ENCODE results near the gene MGAT5.

Gene MGAT5

GRCh38 chr2:134257509-134257908 is 3.6 kb downstream of the MGAT5 start:
- ATAC-seq, result no peak

GRCh38 chr2:134257965-134258683 is 4.3 kb downstream of the MGAT5 start:
- no peak for ATAC-seq
- TF ChIP-seq PPARA (CRISPR knock-in tag; IDR thresholded peaks at IDR 0.05; ENCODE audit: borderline replicate concordance) (no peak), OSR1 (CRISPR knock-in tag; IDR thresholded peaks at IDR 0.05) (no peak), TCF4 (CRISPR knock-in tag; IDR thresholded peaks at IDR 0.05; ENCODE audit: borderline replicate concordance) (no peak), GLIS3 (CRISPR knock-in tag; IDR thresholded peaks at IDR 0.05) (no peak), ZNF8 (CRISPR knock-in tag; IDR thresholded peaks at IDR 0.05) (no peak), BACH2 (CRISPR knock-in tag; IDR thresholded peaks at IDR 0.05; ENCODE audit: borderline replicate concordance) (no peak), TOX (CRISPR knock-in tag; IDR thresholded peaks at IDR 0.05; ENCODE audit: borderline replicate concordance) (no peak), ZNF565 (CRISPR knock-in tag; conservative IDR thresholded peaks at IDR 0.05; ENCODE audit: low read depth) (no peak), CREB5 (CRISPR knock-in tag; IDR thresholded peaks at IDR 0.05; ENCODE audit: low read depth) (no peak), ZFP3 (CRISPR knock-in tag; IDR thresholded peaks at IDR 0.05) (no peak), CSDC2 (CRISPR knock-in tag; IDR thresholded peaks at IDR 0.05) (no peak)

More at GRCh38 chr2:134257509-134257908, 3.6 kb downstream of the MGAT5 start:
- TF ChIP-seq ZFP3 (CRISPR knock-in tag; IDR thresholded peaks at IDR 0.05) (no peak), BACH2 (CRISPR knock-in tag; IDR thresholded peaks at IDR 0.05; ENCODE audit: borderline replicate concordance) (no peak), GLIS3 (CRISPR knock-in tag; IDR thresholded peaks at IDR 0.05) (no peak), CREB5 (CRISPR knock-in tag; IDR thresholded peaks at IDR 0.05; ENCODE audit: low read depth) (no peak), ZNF70 (CRISPR knock-in tag; IDR thresholded peaks at IDR 0.05) (no peak), CSDC2 (CRISPR knock-in tag; IDR thresholded peaks at IDR 0.05) (no peak), PPARA (CRISPR knock-in tag; IDR thresholded peaks at IDR 0.05; ENCODE audit: borderline replicate concordance) (no peak), ARNTL (CRISPR knock-in tag; IDR thresholded peaks at IDR 0.05; ENCODE audit: borderline replicate concordance, low read depth) (no peak), ESRRG (CRISPR knock-in tag; IDR thresholded peaks at IDR 0.05) (no peak), OSR1 (CRISPR knock-in tag; IDR thresholded peaks at IDR 0.05) (no peak), ZFP30 (CRISPR knock-in tag; IDR thresholded peaks at IDR 0.05) (no peak), ZNF8 (CRISPR knock-in tag; IDR thresholded peaks at IDR 0.05) (no peak), SNAI2 (CRISPR knock-in tag; IDR thresholded peaks at IDR 0.05) (no peak), TCF4 (CRISPR knock-in tag; IDR thresholded peaks at IDR 0.05; ENCODE audit: borderline replicate concordance) (no peak), TSHZ2 (CRISPR knock-in tag; IDR thresholded peaks at IDR 0.05) (no peak)
- TF ChIP-seq, protein P1, sequence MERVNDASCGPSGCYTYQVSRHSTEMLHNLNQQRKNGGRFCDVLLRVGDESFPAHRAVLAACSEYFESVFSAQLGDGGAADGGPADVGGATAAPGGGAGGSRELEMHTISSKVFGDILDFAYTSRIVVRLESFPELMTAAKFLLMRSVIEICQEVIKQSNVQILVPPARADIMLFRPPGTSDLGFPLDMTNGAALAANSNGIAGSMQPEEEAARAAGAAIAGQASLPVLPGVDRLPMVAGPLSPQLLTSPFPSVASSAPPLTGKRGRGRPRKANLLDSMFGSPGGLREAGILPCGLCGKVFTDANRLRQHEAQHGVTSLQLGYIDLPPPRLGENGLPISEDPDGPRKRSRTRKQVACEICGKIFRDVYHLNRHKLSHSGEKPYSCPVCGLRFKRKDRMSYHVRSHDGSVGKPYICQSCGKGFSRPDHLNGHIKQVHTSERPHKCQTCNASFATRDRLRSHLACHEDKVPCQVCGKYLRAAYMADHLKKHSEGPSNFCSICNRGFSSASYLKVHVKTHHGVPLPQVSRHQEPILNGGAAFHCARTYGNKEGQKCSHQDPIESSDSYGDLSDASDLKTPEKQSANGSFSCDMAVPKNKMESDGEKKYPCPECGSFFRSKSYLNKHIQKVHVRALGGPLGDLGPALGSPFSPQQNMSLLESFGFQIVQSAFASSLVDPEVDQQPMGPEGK (CRISPR knock-in tag; IDR thresholded peaks at IDR 0.05; ENCODE audit: borderline replicate concordance), result no peak

- ATAC-seq, result no peak
- TF ChIP-seq PPARA (CRISPR knock-in tag; IDR thresholded peaks at IDR 0.05; ENCODE audit: borderline replicate concordance) (no peak), ARNTL (CRISPR knock-in tag; IDR thresholded peaks at IDR 0.05; ENCODE audit: borderline replicate concordance, low read depth) (no peak), BACH2 (CRISPR knock-in tag; IDR thresholded peaks at IDR 0.05; ENCODE audit: borderline replicate concordance) (no peak), ISL1 (CRISPR knock-in tag; IDR thresholded peaks at IDR 0.05) (no peak), ZNF70 (CRISPR knock-in tag; IDR thresholded peaks at IDR 0.05) (no peak), ZFP30 (CRISPR knock-in tag; IDR thresholded peaks at IDR 0.05) (no peak)
Observed at GRCh38 chr2:134258684-134259388, 5.0 kb downstream of the MGAT5 start.
